Epithelial cell of esophagus (primary cell): ENCODE measurements around the gene ACTL8.

Experiments
- DNase-seq: peaks from one replicate; pipeline ENCODE4 v3.0.0; 2010; ENCODE audit warnings: low read depth
- H3K4me3 ChIP-seq: 2 replicates; pipeline ENCODE4 v1.5.1; 2011; ENCODE audit warnings: mild to moderate bottlenecking, low read length, control low read depth
- TF ChIP-seq, protein P1 (sequence below): IDR thresholded peaks from 2 replicates; pipeline ENCODE4 v1.5.1; 2011; ENCODE audit warnings: low read depth, mild to moderate bottlenecking, low read length, control low read depth, inconsistent platforms; ENCODE audit not compliant: insufficient read depth; ENCODE audit errors: missing control alignments

The ACTL8 gene

DNA sequence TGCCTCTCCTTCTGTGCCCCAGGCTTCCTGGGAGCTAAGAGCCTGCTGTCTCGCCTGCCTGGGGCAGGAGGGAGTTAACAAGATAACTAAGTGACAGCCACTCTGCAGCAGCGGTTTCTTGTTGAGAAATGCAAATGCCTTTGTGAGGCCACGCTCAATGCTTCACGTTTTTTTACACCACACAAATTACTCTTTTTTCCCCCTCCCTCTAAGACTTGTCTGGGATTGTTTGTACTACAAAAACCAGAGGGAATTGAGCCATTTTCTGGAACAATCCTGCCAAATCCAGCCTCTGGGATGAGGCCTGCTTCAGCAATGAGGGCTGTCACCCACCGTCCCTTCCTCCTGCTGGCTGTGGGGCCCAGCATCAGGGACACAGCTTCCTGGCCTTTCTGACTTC lies 119.6 kb downstream of the ACTL8 start:
- TF ChIP-seq, protein P1, sequence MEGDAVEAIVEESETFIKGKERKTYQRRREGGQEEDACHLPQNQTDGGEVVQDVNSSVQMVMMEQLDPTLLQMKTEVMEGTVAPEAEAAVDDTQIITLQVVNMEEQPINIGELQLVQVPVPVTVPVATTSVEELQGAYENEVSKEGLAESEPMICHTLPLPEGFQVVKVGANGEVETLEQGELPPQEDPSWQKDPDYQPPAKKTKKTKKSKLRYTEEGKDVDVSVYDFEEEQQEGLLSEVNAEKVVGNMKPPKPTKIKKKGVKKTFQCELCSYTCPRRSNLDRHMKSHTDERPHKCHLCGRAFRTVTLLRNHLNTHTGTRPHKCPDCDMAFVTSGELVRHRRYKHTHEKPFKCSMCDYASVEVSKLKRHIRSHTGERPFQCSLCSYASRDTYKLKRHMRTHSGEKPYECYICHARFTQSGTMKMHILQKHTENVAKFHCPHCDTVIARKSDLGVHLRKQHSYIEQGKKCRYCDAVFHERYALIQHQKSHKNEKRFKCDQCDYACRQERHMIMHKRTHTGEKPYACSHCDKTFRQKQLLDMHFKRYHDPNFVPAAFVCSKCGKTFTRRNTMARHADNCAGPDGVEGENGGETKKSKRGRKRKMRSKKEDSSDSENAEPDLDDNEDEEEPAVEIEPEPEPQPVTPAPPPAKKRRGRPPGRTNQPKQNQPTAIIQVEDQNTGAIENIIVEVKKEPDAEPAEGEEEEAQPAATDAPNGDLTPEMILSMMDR = no peak
- no peak for DNase-seq
- no peak overlapping the region for H3K4me3 ChIP-seq

DNA sequence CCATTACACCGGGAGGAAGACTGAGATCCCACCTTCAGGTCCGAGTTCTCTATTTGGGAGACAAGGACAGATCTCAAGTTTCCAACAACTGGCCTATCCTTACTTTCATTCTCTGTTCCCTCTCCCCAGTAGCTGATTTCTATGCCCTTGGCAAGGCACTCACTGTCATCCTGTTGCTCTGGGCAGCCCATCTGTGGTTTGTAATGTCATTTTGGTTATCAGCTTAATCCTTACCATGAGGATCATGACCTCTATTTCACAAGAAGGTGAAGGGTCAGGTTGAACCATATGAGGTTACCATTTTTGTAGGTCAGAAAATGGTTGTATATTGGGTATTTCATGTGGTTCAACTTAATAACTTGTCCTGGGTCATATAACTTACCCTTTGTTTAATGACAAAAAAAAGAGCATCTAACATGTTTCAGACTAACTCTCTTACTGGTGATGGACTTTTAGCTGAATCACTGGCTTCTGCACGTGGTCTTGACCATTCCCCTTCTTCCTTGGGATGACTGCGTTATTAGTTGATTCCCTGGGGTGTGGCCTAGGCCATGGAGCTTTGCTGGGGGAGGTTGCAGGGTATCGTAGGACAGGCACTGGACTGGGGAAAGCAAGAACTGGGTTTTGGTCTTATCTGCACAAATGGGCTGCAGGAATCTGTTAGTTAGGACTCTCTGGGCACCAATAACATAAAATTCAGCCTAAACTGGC lies 120.2 kb downstream of the ACTL8 start:
- H3K4me3 ChIP-seq = no peak overlapping the region
- DNase-seq = no peak
- TF ChIP-seq, protein P1 = no peak

DNA sequence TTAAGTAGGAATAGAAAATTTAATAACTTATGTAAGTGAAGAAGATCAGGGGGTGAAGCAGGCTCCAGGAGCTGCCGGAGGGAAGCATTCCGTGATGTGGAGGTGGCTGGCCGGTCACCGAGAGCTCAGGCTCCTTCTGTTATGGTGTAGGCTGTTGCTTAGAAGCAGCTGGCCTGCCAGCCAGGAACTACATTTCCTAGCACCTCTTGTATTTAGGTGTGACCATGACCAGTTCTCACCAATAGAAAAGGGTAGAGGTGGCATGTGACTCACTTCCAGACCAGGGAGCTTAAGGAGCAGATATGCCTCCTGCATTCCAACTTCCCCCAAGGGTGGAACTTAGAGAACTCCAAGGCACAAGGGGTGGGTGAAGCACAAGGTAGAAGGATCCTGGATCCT lies 120.7 kb downstream of the ACTL8 start:
- H3K4me3 ChIP-seq = no peak overlapping the region
- TF ChIP-seq, protein P1 = no peak
- DNase-seq = no peak
